GM23338 (cell line): Measurements from ENCODE around the gene TFDP1. TPM values are rescaled to one million over a fixed set of nuclear protein-coding genes. Genes with fewer than 3 reads are reported as not detected.
A peak's percentile ranks its signal among the peaks of the same experiment; 100 is the strongest.

ENCODE experiments used
- ATAC-seq: fragments of 200-7000 bp; cut with Tn5 transposase; 3 replicates; pipeline ENCODE4 v1.9.1; 2020
- DNase-seq: peaks from one replicate; pipeline ENCODE4 v3.0.0-alpha.2; 2015; ENCODE audit warnings: low spot score
- H2AFZ ChIP-seq: fragments of 200-600 bp; sonication (generic); 2 replicates; pipeline ENCODE4 v1.8.0; 2016; ENCODE audit warnings: antibody characterized with exemption, mild to moderate bottlenecking, moderate library complexity
- H3F3A ChIP-seq: fragments of 200-600 bp; sonication (generic); replicated peaks from 2 replicates; pipeline ENCODE4 v1.8.0; 2017; ENCODE audit warnings: antibody characterized with exemption, mixed run types, low read depth
- H3K27ac ChIP-seq: fragments of 200-600 bp; sonication (generic); 2 replicates; pipeline ENCODE4 v1.6.1; 2016; ENCODE audit warnings: low read depth
- H3K27me3 ChIP-seq: fragments of 200-600 bp; sonication (generic); 2 replicates; pipeline ENCODE4 v1.8.0; 2016; ENCODE audit warnings: mild to moderate bottlenecking, mixed run types, moderate library complexity; ENCODE audit not compliant: insufficient read depth
- H3K36me3 ChIP-seq: fragments of 200-600 bp; sonication (generic); 2 replicates; pipeline ENCODE4 v1.8.0; 2016; ENCODE audit warnings: mild to moderate bottlenecking; ENCODE audit not compliant: insufficient read depth
- H3K4me1 ChIP-seq: fragments of 200-600 bp; sonication (generic); 2 replicates; pipeline ENCODE4 v1.8.0; 2016; ENCODE audit warnings: mild to moderate bottlenecking, moderate library complexity; ENCODE audit not compliant: insufficient read depth
- H3K4me2 ChIP-seq: fragments of 200-600 bp; sonication (generic); 2 replicates; pipeline ENCODE4 v1.7.1; 2017; ENCODE audit warnings: mixed run types
- H3K4me3 ChIP-seq: fragments of 200-600 bp; sonication (generic); 2 replicates; pipeline ENCODE4 v1.6.1; 2016; ENCODE audit warnings: mixed run types
- H3K79me2 ChIP-seq: fragments of 200-600 bp; sonication (generic); replicated peaks from 2 replicates; pipeline ENCODE4 v1.8.0; 2017; ENCODE audit warnings: mild to moderate bottlenecking; ENCODE audit not compliant: insufficient read depth
- H3K9me2 ChIP-seq: fragments of 200-600 bp; sonication (generic); 2 replicates; pipeline ENCODE4 v1.8.0; 2017; ENCODE audit not compliant: insufficient read depth
- H4K20me1 ChIP-seq: fragments of 200-600 bp; sonication (generic); replicated peaks from 2 replicates; pipeline ENCODE4 v1.8.0; 2017; ENCODE audit warnings: mild to moderate bottlenecking; ENCODE audit not compliant: insufficient read depth
- H3K27ac Mint-ChIP-seq: 2 replicates; pipeline ENCODE4 v1.8.0; 2020; ENCODE audit warnings: inconsistent platforms, mild to moderate bottlenecking, moderate library complexity, mixed read lengths
- H3K27me3 Mint-ChIP-seq: 3 replicates; pipeline ENCODE4 v1.8.0; 2022; ENCODE audit warnings: low read depth, mild to moderate bottlenecking, moderate library complexity, mixed read lengths, inconsistent platforms; ENCODE audit not compliant: insufficient read depth, poor library complexity
- H3K36me3 Mint-ChIP-seq: 3 replicates; pipeline ENCODE4 v1.8.0; 2021; ENCODE audit warnings: low read depth, mild to moderate bottlenecking, inconsistent platforms, moderate library complexity, mixed read lengths
- H3K4me1 Mint-ChIP-seq: 3 replicates; pipeline ENCODE4 v1.8.0; 2020; ENCODE audit warnings: mild to moderate bottlenecking, inconsistent platforms, mixed read lengths
- H3K4me3 Mint-ChIP-seq: 3 replicates; pipeline ENCODE4 v1.8.0; 2021; ENCODE audit warnings: moderate library complexity, mild to moderate bottlenecking, inconsistent platforms, mixed read lengths
- H3K9me3 Mint-ChIP-seq: 3 replicates; pipeline ENCODE4 v1.8.0; 2020; ENCODE audit warnings: moderate library complexity, mild to moderate bottlenecking, inconsistent platforms, mixed read lengths
- CREB1 ChIP-seq: fragments of 250-450 bp; sonication (Bioruptor Pico); IDR thresholded peaks from 2 replicates; pipeline ENCODE4 v1.5.0; 2020; ENCODE audit warnings: low read depth, mild to moderate bottlenecking, moderate library complexity
- CTCF ChIP-seq, 2 experiments: fragments of 200-600 bp in 1 of 2; sonication (generic) in 1 of 2; conservative IDR thresholded peaks; 2 replicates each; pipeline versions ENCODE4 v1.5.1 to v1.6.1; 2016 to 2017; ENCODE audit warnings: antibody characterized with exemption in 2 of 2, low read depth in 2 of 2, mild to moderate bottlenecking in 2 of 2, moderate library complexity in 1 of 2
- ETS1 ChIP-seq: IDR thresholded peaks from 2 replicates; pipeline ENCODE4 v1.6.1; 2016; ENCODE audit warnings: antibody characterized with exemption
- EZH2 ChIP-seq: fragments of 200-600 bp; sonication (generic); IDR thresholded peaks from one replicate; pipeline ENCODE4 v1.8.0; 2017; ENCODE audit warnings: antibody characterized with exemption, mild to moderate bottlenecking, low read depth; ENCODE audit not compliant: unreplicated experiment
- EZH2phosphoT487 ChIP-seq: fragments of 200-600 bp; sonication (generic); IDR thresholded peaks from one replicate; pipeline ENCODE4 v1.8.1; 2018; ENCODE audit warnings: antibody characterized with exemption; ENCODE audit not compliant: unreplicated experiment
- JUNB ChIP-seq: IDR thresholded peaks from one replicate; pipeline ENCODE4 v1.6.1; 2016; ENCODE audit warnings: antibody characterized with exemption; ENCODE audit not compliant: unreplicated experiment
- NANOG ChIP-seq: IDR thresholded peaks from 2 replicates; pipeline ENCODE4 v1.6.1; 2016; ENCODE audit warnings: antibody characterized with exemption, borderline replicate concordance
- POLR2AphosphoS5 ChIP-seq: IDR thresholded peaks from 2 replicates; pipeline ENCODE4 v1.6.1; 2016; ENCODE audit warnings: antibody characterized with exemption, low read depth
- REST ChIP-seq: IDR thresholded peaks from one replicate; pipeline ENCODE4 v1.6.1; 2018; ENCODE audit warnings: antibody characterized with exemption; ENCODE audit not compliant: unreplicated experiment
- STAT1 ChIP-seq: IDR thresholded peaks from one replicate; pipeline ENCODE4 v1.6.1; 2016; ENCODE audit warnings: antibody characterized with exemption; ENCODE audit not compliant: unreplicated experiment
- ZNF114 ChIP-seq: fragments of 250-450 bp; sonication (Bioruptor Pico); IDR thresholded peaks from 2 replicates; pipeline ENCODE4 v1.5.0; 2020; ENCODE audit warnings: mild to moderate bottlenecking, moderate library complexity
- ZNF331 ChIP-seq: fragments of 250-450 bp; sonication (Bioruptor Pico); IDR thresholded peaks from 2 replicates; pipeline ENCODE4 v1.5.0; 2020; ENCODE audit warnings: low read depth, mild to moderate bottlenecking, moderate library complexity
- ZNF462 ChIP-seq: fragments of 250-450 bp; sonication (Bioruptor Pico); IDR thresholded peaks from 2 replicates; pipeline ENCODE4 v1.5.0; 2020; ENCODE audit warnings: mild to moderate bottlenecking, moderate library complexity
- polyA plus RNA-seq: library from polyadenylated mRNA; unstranded; fragments of >200 nt; fragmentation: Nextera tagmentation; extraction: Ambion mirVana; gene quantifications from 2 replicates; pipeline ENCODE4 v1.2.1, GENCODE V29; 2016
- total RNA-seq: library from RNA; depleted of rRNA; stranded (reverse); fragments of >200 nt; shearing (Covaris generic); gene quantifications from 2 replicates; pipeline ENCODE4 v1.2.3, GENCODE V29; 2014

The TFDP1 gene
- total and polyA plus RNA-seq, 2 experiments from 2014 or later: 42.9 to 80.0 TPM

GRCh38 chr13:113628291-113629270 lies 44.0 kb downstream of the TFDP1 start:
- Histone ChIP-seq H3F3A (peaks cover 11% of the 10 kb centered on the region; the same call in 1 of the 2 replicates), H3K79me2 (peaks cover 26% of the 10 kb centered on the region), H3K27ac (peak overlapping the region; percentile 63; the same call in 1 of the 2 replicates), H2AFZ (no peak overlapping the region), H3K4me3 (no peak overlapping the region), H4K20me1 (no peaks in the 10 kb centered on the region; the same call in 1 of the 2 replicates), H3K27me3 (no peaks in the 10 kb centered on the region), H3K4me1 (no peaks in the 10 kb centered on the region), H3K9me2 (no peaks in the 10 kb centered on the region), H3K4me2 (no peak overlapping the region), H3K36me3 (no peaks in the 10 kb centered on the region)
- peaks cover 69% of the 10 kb centered on the region for H3K36me3 Mint-ChIP-seq
- TF ChIP-seq EZH2phosphoT487 (no peak), ZNF114 (CRISPR knock-in tag) (no peak), JUNB (no peak), REST (no peak), EZH2 (no peak), NANOG (no peak), ETS1 (no peak), POLR2AphosphoS5 (no peak), ZNF331 (no peak), CREB1 (CRISPR knock-in tag) (no peak), ZNF462 (CRISPR knock-in tag) (no peak), STAT1 (no peak), CTCF (conservative IDR thresholded peaks at IDR 0.05; ENCODE audit: low read depth in 2 of 2) (no peak)
- peak; percentile 32 for ATAC-seq
- H3K4me3 Mint-ChIP-seq: no peak overlapping the region
- H3K27ac Mint-ChIP-seq: peak overlapping the region; percentile 79; the same call in 1 of the 2 replicates
- H3K4me1 Mint-ChIP-seq: peaks cover 7% of the 10 kb centered on the region
- H3K27me3 Mint-ChIP-seq: peaks cover 22% of the 10 kb centered on the region
- DNase-seq: no peak
- H3K9me3 Mint-ChIP-seq: peaks cover 19% of the 10 kb centered on the region
